Small intestine (tissue), 16 donors: ENCODE measurements around the gene UBQLN4. TPM values are rescaled to one million over a fixed set of nuclear protein-coding genes. Genes with fewer than 3 reads are reported as not detected.

Experiments used
- DNase-seq, 2 donors: peaks; one replicate each; pipeline versions ENCODE4 v3.0.0 to v3.0.0-alpha.2; 2013
- FAIRE-seq: peaks from 2 replicates; lab custom pipeline; 2012; peaks lifted over from hg19 to GRCh38; lab: Jason Lieb, UNC
- H3K27ac ChIP-seq, 3 donors: one replicate each; pipeline ENCODE4 v1.5.1; 2013; ENCODE audit warnings: low read length in 2 of 3, mild to moderate bottlenecking in 2 of 3, control low read depth in 1 of 3, inconsistent platforms in 1 of 3, low read depth in 1 of 3, moderate library complexity in 1 of 3
- H3K27me3 ChIP-seq, 3 donors: one replicate each; pipeline ENCODE4 v1.6.1; 2013; ENCODE audit warnings: low read length in 3 of 3, inconsistent platforms in 1 of 3; ENCODE audit not compliant: control insufficient read depth in 3 of 3, insufficient read depth in 3 of 3
- H3K36me3 ChIP-seq, 3 donors: one replicate each; pipeline ENCODE4 v1.6.1; 2013; ENCODE audit warnings: low read length in 3 of 3, inconsistent platforms in 1 of 3, low read depth in 1 of 3, mild to moderate bottlenecking in 1 of 3, moderate library complexity in 1 of 3; ENCODE audit not compliant: control insufficient read depth in 3 of 3, insufficient read depth in 2 of 3
- H3K4me1 ChIP-seq, 3 donors: one replicate each; pipeline ENCODE4 v1.6.1; 2013; ENCODE audit warnings: low read length in 2 of 3, inconsistent platforms in 1 of 3, low read depth in 1 of 3, mild to moderate bottlenecking in 1 of 3, moderate library complexity in 1 of 3; ENCODE audit not compliant: control insufficient read depth in 3 of 3, insufficient read depth in 2 of 3
- H3K4me3 ChIP-seq, 3 donors: one replicate each; pipeline ENCODE4 v1.5.1; 2013; ENCODE audit warnings: low read length in 3 of 3, control low read depth in 1 of 3, inconsistent platforms in 1 of 3, low read depth in 1 of 3, mild to moderate bottlenecking in 1 of 3, moderate library complexity in 1 of 3
- H3K9me3 ChIP-seq, 2 donors: one replicate each; pipeline ENCODE4 v1.6.1; 2013; ENCODE audit warnings: low read depth in 1 of 2, low read length in 1 of 2; ENCODE audit not compliant: control insufficient read depth in 2 of 2, insufficient read depth in 1 of 2
- WGBS, 3 donors: extraction: QIAGEN DNeasy Blood & Tissue Kit; methylation state at CpG; one replicate each; pipeline ENCODE4 v1.1.7; 2013; 5-methylcytosine and 5-hydroxymethylcytosine counted together
- long read RNA-seq, 10 donors: transcript quantifications; one replicate each; lab custom pipeline, GENCODE V29; 2026
- polyA plus RNA-seq, 4 donors: library from polyadenylated mRNA; stranded (reverse) in 3 of 4; unstranded in 1 of 4; fragments of 200-250 nt in 3 of 4; fragments of 120-200 nt in 1 of 4; gene quantifications; one replicate each; pipeline versions ENCODE4 v1.2.1 to v1.2.3, GENCODE V29; 2013
- donor health status: healthy with polysubstance abuse.
- donor health status: control.
- donor health status: control.
- donor health status: Bipolar disorder and iron deficiency.
- donor health status: healthy.

The UBQLN4 gene
- 10 to 100 TPM; 14.1 to 37.1 (median 20.4) TPM for polyA plus RNA-seq
- long read RNA-seq, donor 1: 0 reads
- long read RNA-seq, donor 2, partial matches to known transcripts: 7 of 8 reads
- long read RNA-seq, donor 2, other reads (novel, unspliced or antisense): 0 of 8 reads
- long read RNA-seq, donor 3, partial matches to known transcripts: 0 of 1 reads
- long read RNA-seq, donor 3, other reads (novel, unspliced or antisense): 0 of 1 reads
- long read RNA-seq, donor 4: 0 reads
- long read RNA-seq, donor 5, partial matches to known transcripts: 0 of 2 reads
- long read RNA-seq, donor 5, other reads (novel, unspliced or antisense): 0 of 2 reads
- long read RNA-seq, donor 6, partial matches to known transcripts: 39 of 147 reads
- long read RNA-seq, donor 6, other reads (novel, unspliced or antisense): 105 of 147 reads
- long read RNA-seq, donor 7: 0 reads
- long read RNA-seq, donor 8: 0 reads
- long read RNA-seq, donor 9, partial matches to known transcripts: 0 of 1 reads
- long read RNA-seq, donor 9, other reads (novel, unspliced or antisense): 0 of 1 reads
- long read RNA-seq, donor 10, partial matches to known transcripts: 20 of 21 reads
- long read RNA-seq, donor 10, other reads (novel, unspliced or antisense): 0 of 21 reads

- H3K9me3 ChIP-seq: no peaks in the 10 kb centered on the region
- no peak for FAIRE-seq
- 0 to 1% (median 0%) methylated on average over 25 to 47 of the region's 49 CpGs for whole genome bisulfite sequencing, 3 donors
Observed at GRCh38 chr1:156053768-156054499, at the start of gene UBQLN4. TSS of gene UBQLN4 (minus strand) at chr1:156053798. CDS start at chr1:156053701, 97 bp downstream.

GRCh38 chr1:156102633-156103511 lies 49.3 kb upstream of the UBQLN4 start:
- peaks cover 0 to 2% (median 0%) of the 10 kb centered on the region in 3 donors for H3K36me3 ChIP-seq
- 52 to 68% (median 55%) methylated on average over 16 of the region's 16 CpGs for WGBS, 3 donors
- no peak for FAIRE-seq
- H3K9me3 ChIP-seq: no peaks in the 10 kb centered on the region
- H3K27ac ChIP-seq: peak overlapping the region; percentile 30 to 93 (median 86)
- peak; percentile 58 to 83 for DNase-seq
- peaks cover 16 to 64% (median 31%) of the 10 kb centered on the region in 3 donors for H3K4me1 ChIP-seq
- H3K4me3 ChIP-seq: no peak overlapping the region
- H3K27me3 ChIP-seq: no peaks in the 10 kb centered on the region

More at GRCh38 chr1:156053768-156054499, at the start of gene UBQLN4:
- DNase-seq: peak; percentile 90 to 91
- H3K36me3 ChIP-seq: peaks cover 2 to 38% (median 5%) of the 10 kb centered on the region in 3 donors
- H3K4me3 ChIP-seq: peak within 1 kb of the TSS; percentile 73 to 96 (median 96)
- peak within 1 kb of the TSS; percentile 75 to 94 (median 87) for H3K27ac ChIP-seq
- H3K4me1 ChIP-seq: peaks cover 0 to 5% (median 4%) of the 10 kb centered on the region in 3 donors
- no peaks in the 10 kb centered on the region for H3K27me3 ChIP-seq

GRCh38 chr1:156101880-156102279 lies 48.3 kb upstream of the UBQLN4 start:
- H3K4me1 ChIP-seq: peaks cover 16 to 62% (median 34%) of the 10 kb centered on the region in 3 donors
- H3K27ac ChIP-seq: peak overlapping the region in 1 of 3 donors; percentile 86
- DNase-seq: peak in 1 of 2 donors; percentile 28
- H3K4me3 ChIP-seq: no peak overlapping the region
- H3K9me3 ChIP-seq: no peaks in the 10 kb centered on the region
- WGBS, 3 donors: 33 to 57% (median 55%) methylated on average over 6 of the region's 6 CpGs
- no peaks in the 10 kb centered on the region for H3K27me3 ChIP-seq
- peaks cover 0 to 11% (median 0%) of the 10 kb centered on the region in 3 donors for H3K36me3 ChIP-seq
- no peak for FAIRE-seq

GRCh38 chr1:156100205-156100995 lies 46.8 kb upstream of the UBQLN4 start:
- no peak overlapping the region for H3K4me3 ChIP-seq
- 32 to 59% (median 42%) methylated on average over 4 of the region's 4 CpGs for WGBS, 3 donors
- H3K9me3 ChIP-seq: no peaks in the 10 kb centered on the region
- peaks cover 15 to 60% (median 31%) of the 10 kb centered on the region in 3 donors for H3K4me1 ChIP-seq
- H3K27ac ChIP-seq: peak overlapping the region in 1 of 3 donors; percentile 0
- H3K27me3 ChIP-seq: no peaks in the 10 kb centered on the region
- no peak for FAIRE-seq
- peaks cover 0 to 18% (median 0%) of the 10 kb centered on the region in 3 donors for H3K36me3 ChIP-seq
- peak; percentile 15 to 40 for DNase-seq

GRCh38 chr1:156099282-156099681 lies 45.7 kb upstream of the UBQLN4 start:
- H3K27ac ChIP-seq: no peak overlapping the region
- no peaks in the 10 kb centered on the region for H3K9me3 ChIP-seq
- peaks cover 9 to 49% (median 23%) of the 10 kb centered on the region in 3 donors for H3K4me1 ChIP-seq
- no peak for FAIRE-seq
- no peaks in the 10 kb centered on the region for H3K27me3 ChIP-seq
- H3K4me3 ChIP-seq: no peak overlapping the region
- WGBS, 3 donors: 68 to 79% (median 72%) methylated on average over 3 of the region's 3 CpGs
- peaks cover 0 to 20% (median 0%) of the 10 kb centered on the region in 3 donors for H3K36me3 ChIP-seq
- DNase-seq: no peak

- no peaks in the 10 kb centered on the region for H3K9me3 ChIP-seq
- 72 to 86% (median 79%) methylated on average over 2 of the region's 2 CpGs for WGBS, 3 donors
- DNase-seq (no peak), FAIRE-seq (no peak)
- H3K36me3 ChIP-seq: peaks cover 0 to 24% (median 0%) of the 10 kb centered on the region in 3 donors
- no peak overlapping the region for H3K4me3 ChIP-seq
- no peak overlapping the region for H3K27ac ChIP-seq
- peaks cover 8 to 44% (median 22%) of the 10 kb centered on the region in 3 donors for H3K4me1 ChIP-seq
- H3K27me3 ChIP-seq: no peaks in the 10 kb centered on the region
Observed at GRCh38 chr1:156098784-156099183, 45.2 kb upstream of the UBQLN4 start.

GRCh38 chr1:156097499-156098178 lies 44.0 kb upstream of the UBQLN4 start:
- H3K27me3 ChIP-seq: no peaks in the 10 kb centered on the region
- peaks cover 0 to 33% (median 10%) of the 10 kb centered on the region in 3 donors for H3K4me1 ChIP-seq
- DNase-seq: no peak
- no peaks in the 10 kb centered on the region for H3K9me3 ChIP-seq
- peak overlapping the region in 1 of 3 donors; percentile 79 for H3K27ac ChIP-seq
- 84 to 91% (median 88%) methylated on average over 9 of the region's 9 CpGs for WGBS, 3 donors
- H3K36me3 ChIP-seq: peaks cover 0 to 24% (median 0%) of the 10 kb centered on the region in 3 donors
- H3K4me3 ChIP-seq: no peak overlapping the region
- FAIRE-seq: no peak
